GM11168 (cell line): ENCODE data around the gene NRIP1.

Experiments used
- in situ Hi-C: fragments of 300-500 bp; cut with MboI; formaldehyde crosslinking; loops from one replicate; pipeline ENCODE4 v1.12.0; 2022; ENCODE audit warnings: low sequenced_read_pairs; ENCODE audit not compliant: unreplicated experiment

Gene NRIP1

GRCh38 chr21:15015622-15016471 is 49.0 kb downstream of the NRIP1 start:
- in situ Hi-C loops, result no loop called here

- in situ Hi-C loops, result no loop called here
Observed at GRCh38 chr21:15014221-15014620, 50.6 kb downstream of the NRIP1 start.

GRCh38 chr21:15011967-15012366 is 52.8 kb downstream of the NRIP1 start:
- in situ Hi-C loops, result no loop called here

DNA sequence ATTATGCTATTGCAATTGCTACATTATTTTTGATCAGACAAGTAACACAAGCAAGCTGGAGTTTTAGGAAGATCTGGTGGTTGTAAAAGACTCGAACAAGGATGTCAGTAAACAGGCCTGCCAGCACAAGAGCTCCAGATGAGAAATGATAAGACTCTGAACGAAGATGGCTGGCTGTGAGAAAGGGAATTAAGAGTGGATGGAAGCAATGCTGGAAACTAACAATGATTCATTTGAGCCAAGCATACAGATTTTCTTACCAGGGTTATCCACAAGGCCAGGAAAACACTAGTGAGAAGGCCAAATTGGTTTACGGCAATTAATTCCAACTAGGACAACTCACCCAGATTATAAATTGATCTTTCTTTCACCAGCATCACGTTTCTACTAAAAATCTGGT is 54.2 kb downstream of the NRIP1 start:
- in situ Hi-C loops, result no loop called here

- in situ Hi-C loops, result no loop called here
Observed at GRCh38 chr21:15009837-15010363, 54.9 kb downstream of the NRIP1 start.

- in situ Hi-C loops, result no loop called here
Observed at GRCh38 chr21:15007716-15008296, 57.0 kb downstream of the NRIP1 start.

DNA sequence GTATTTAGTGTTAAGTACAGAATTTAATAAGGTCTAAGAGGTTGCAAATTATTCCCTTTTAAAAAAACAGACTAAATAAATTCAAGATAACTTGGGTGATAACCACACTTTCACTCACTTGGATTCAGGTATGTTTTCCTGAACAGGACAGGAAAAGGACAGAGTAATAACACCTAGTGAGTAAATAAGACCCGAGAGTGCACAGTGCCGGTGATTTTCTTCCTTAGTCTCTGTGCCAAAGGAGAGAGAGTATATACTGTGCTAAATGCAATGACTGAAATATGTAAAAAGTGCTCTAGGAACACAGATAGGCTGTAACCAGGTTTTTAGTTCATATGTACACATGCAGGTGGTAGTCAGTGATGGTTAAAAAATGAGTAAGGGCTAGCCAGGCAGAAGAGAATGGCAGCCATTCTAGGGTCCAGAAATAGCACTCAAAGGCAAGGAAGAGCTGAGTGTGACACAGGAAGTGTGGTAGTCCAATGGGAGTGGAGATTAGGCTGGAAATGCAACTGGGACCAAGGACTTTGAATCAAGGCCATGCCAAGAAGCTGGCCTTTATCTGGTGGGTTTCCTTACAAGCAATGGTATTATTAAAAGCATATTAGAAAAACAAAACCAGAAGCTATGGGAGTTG is 58.1 kb downstream of the NRIP1 start:
- in situ Hi-C loops, result no loop called here

DNA sequence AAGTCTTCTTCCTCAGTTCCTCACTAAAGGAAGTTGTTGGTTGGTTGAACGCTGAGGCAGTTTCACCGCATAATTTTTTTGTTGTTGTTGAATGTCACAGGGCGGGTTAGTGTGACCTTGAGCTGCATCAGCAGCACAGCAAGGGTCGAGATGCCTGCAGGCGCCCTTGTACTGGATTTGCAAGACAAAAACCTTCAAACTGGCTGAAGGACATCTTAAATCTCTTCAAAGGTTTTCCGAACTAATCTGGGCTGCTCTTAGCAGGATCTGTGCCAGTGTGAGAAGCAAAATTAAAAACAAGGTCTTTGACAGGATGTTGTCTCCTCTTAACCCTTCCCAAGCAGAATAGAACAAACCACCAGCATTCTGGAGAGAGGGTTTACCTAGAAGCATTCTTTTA is 59.4 kb downstream of the NRIP1 start:
- in situ Hi-C loops, result no loop called here

DNA sequence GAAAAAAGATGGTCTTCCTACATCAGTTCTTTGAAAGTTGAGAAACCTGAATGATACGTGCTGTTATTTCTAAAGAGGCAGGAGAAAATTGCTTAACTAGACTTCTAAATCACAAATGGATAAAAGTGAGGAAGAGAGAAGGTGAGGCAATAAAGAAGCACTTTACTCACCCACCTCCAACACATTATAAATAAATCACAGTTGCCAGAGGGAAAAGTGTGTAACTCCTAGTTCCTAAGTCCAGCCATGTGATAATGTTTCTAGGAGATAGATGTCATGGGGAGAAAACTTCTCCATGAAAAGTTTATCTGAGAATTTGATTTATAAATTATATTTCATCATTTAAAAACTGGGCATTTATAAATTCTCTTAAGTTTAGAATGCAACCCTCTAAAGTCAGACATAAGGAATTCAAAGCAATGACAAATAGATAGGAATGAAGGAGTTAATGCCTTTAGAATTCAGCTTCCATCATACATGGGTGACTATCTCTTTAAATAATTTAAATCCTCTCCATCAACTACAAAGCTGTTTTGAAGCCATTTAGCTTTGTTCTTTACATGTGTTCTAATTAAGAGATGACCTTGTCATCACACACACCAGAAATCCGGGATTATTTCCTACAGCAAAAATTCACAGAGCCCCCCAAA is 60.0 kb downstream of the NRIP1 start:
- in situ Hi-C loops, result no loop called here

DNA sequence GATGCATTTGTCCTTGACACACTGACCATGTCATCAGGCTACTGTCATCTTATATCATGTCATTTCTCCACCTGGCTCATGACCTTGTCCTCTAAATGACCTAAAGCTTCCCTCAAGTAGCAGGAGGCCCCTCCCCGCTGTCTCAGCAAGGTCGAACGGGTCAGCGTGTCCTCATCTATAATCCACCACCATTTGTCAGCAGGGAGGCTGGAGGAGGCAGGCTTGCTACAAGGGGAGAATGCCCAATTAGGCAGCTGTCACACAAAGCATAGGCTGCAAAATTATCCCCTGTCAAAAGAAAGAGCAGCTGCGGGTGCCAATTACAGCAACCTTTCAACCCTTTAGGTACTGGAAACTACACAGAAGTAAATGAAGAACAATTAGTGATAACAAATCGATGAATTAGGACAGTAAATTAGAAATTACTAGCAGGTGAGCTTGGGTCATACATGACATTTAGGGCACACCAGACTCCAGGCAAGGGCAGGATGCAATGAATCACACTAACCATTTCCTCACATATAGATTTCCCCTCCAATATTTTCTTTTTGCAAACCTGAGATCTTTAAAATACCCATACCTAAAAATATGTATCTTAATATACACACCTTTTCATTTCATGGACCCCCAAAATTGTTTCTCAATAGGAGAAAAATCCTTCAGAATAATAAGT is 61.2 kb downstream of the NRIP1 start:
- in situ Hi-C loops, result no loop called here

DNA sequence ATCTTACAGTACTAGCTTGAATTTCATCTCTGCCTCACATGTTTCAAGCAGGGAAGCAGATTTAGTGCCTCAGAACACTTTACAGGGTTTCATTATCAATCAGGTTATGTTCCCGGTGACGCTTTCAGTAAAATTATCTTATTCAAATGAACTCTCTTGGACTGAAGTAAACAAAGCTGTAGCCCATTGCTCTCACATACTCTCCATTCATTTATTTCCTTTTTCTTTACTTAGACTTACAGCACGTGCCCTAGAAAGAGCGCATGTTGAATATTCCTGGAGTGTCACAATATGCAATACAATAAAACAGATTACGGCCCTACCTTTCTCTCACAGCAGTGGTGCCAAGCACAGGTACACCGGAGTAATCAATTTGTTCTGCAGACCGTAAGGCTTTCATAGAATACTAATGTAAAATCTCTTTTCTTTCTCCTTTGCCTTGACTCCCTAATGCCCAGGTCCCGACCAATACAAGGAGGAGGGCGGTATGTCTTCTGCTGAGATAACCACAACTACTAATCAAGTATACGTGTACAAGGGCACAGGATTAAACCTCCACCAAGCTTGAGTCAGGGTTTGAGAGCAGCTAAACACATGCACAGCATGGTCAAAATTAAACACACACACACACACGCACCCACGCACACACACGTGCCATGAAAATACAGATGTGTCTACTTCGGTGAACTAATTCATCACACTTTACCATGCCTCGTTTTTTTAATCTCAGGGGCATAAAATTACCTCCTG is 62.8 kb downstream of the NRIP1 start:
- in situ Hi-C loops, result no loop called here

- in situ Hi-C loops, result no loop called here
Observed at GRCh38 chr21:15001113-15001512, 63.7 kb downstream of the NRIP1 start.

DNA sequence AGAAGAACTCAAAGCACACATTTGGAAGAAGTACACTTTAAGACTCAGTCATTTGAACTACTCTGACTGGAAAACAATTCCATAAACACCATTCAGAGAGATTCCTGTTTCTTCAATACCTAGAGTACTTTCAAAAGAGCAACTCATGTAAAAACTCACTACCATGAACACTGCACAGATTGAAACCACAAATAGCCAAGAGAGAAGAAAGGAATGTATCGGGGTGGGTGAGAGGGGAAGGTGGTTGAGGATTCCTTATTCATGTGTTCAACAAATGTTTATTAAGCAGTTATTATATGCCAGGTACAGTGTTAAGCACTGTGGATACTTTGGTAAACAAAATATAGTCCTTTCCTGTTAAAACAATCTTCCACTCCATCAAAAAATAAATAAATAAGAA is 64.7 kb downstream of the NRIP1 start:
- in situ Hi-C loops, result no loop called here

DNA sequence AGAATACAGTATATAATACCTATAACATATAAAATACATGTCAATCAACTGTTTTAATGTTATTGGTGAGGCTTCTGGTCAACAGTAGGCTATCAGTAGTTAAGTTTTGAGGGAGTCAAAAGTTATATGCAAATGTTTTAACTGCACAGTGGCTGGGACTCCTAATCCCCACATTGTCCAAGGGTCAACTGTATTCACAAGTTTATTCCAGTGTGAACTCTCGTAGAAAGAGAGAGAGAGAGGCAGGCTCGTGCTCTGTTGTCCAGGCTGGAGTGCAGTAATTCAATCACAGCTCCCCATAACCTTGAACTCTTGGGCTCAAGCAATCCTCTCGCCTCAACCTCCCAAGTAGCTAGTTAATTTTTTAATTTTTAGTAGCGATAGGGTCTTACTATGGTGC is 66.0 kb downstream of the NRIP1 start:
- in situ Hi-C loops, result no loop called here

GRCh38 chr21:14998336-14998735 is 66.5 kb downstream of the NRIP1 start:
- in situ Hi-C loops, result no loop called here

DNA sequence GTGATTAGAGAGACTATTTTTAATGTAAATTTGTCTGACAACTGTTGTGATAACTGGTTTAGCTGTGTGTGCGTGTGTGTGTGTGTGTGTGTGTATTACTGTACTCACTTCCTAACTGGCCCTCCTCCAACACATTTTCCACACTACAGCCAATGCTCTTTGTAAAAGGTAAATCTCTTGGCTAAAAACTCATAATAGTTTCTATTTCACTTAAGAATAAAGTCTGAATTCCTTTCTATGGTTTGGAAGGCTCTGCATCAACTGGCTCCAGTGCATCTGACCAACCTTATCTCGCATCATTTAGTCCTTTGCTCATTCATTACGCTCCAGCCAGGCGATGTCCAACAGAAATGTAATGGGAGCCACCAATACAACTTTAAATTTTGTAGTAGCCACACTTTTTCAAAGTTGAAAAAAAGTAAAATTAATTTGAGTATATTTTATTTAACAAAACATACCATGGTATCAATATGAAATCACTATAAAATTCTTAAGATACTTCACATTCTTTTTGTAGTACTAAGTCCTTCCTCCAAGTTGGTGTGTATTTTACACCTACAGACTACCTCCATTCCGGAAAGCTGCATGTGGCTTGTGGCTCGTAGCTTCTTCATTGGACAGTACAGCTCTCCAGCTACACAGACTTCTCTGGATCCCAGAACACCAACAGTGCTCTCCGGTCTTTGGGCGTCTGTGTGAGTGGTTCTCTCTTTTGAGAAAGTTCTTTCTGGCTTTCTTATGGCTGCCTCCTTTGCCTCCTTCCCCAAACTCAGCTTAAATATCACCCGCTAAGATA is 68.9 kb downstream of the NRIP1 start:
- in situ Hi-C loops, result no loop called here

GRCh38 chr21:14995226-14995625 is 69.6 kb downstream of the NRIP1 start:
- in situ Hi-C loops, result no loop called here

DNA sequence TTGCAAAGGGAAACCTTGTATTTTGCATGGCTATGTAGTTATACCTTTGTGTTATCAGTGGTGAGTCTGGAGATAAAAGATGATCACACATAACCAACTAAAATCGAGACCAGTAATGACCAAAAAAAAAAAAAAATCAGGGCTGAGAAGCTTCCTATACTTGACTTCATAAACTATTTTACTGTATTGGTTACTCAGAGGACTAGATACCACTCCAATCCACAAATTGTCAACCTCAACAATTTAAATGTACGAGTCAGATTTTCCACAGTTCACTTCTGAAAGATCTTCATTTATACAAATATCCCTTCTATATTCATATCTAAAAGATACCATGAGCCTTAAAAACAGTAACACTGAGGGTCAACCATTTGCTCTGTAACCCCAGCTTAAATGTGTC is 71.7 kb downstream of the NRIP1 start:
- in situ Hi-C loops, result no loop called here

DNA sequence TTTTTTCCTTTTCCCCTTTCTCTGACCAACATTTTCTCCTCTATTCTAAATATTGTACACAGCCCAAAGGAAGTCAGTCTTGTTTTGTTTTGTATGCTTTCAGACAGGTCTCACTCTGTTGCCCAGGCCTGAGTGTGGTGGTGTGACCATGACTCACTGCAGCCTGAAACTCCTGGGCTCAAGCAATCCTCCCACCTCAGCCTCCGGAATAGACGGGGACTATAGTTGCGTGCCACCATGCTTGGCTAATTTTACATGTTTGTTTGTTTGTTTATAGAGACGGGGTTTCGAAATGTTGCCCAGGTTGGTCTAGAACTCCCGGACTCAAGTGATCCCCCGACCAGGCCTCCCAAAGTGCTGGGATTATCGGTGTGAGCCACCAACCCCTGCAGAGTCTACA is 72.8 kb downstream of the NRIP1 start:
- in situ Hi-C loops, result no loop called here
